ENCODE results near the gene TMCC1. TPM values are rescaled to one million over a fixed set of nuclear protein-coding genes. Genes with fewer than 3 reads are reported as not detected.

TMCC1 gene
- total RNA-seq, 2 donors from 2014 or later, result 41.0 to 51.1 TPM

DNA sequence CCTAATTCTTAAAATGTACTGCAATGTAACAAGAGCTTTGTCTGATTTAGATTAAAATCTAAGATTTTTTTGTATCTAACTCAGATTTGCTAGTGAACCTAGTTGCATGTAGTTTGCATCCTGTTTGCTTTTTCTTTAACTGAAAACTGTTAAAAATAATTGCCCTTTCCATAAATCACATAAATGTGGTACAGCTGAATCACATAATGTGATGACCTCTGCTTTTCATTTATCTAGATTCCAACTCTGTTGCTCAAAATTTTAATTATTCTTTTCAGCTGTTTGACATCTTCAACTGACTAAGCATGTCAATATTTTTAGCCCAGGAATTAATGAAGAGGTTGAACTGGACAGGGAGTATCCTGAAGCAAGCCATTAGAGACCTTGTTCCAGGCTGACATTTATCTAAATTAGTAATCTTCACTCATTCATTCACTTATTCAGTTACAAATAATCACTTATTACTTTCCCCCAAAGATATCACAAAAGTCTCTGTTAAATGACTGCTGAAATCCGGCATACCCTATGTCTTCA, 185.1 kb downstream of the TMCC1 start:
- H3K27ac Mint-ChIP-seq, result no peak overlapping the region
- peaks cover 2% of the 10 kb centered on the region for H3K9me3 Mint-ChIP-seq
- Histone ChIP-seq H3K36me3 (ENCODE audit: control insufficient read depth, insufficient read depth, low read length) (no peaks in the 10 kb centered on the region), H3K27me3 (ENCODE audit: control insufficient read depth, insufficient read depth, low read length, poor library complexity, severe bottlenecking) (no peaks in the 10 kb centered on the region), H3K27ac (ENCODE audit: low read depth, low read length) (no peak overlapping the region), H3K4me1 (ENCODE audit: control insufficient read depth, insufficient read depth, low read length) (no peaks in the 10 kb centered on the region), H3K9ac (ENCODE audit: extremely low read depth, low read length, poor library complexity, severe bottlenecking) (no peak overlapping the region), H3K9me3 (ENCODE audit: control insufficient read depth, low read length) (no peaks in the 10 kb centered on the region), H3K4me3 (ENCODE audit: low read length) (no peak overlapping the region)
- H3K4me3 Mint-ChIP-seq, result no peak overlapping the region
- no peak for DNase-seq
- H3K36me3 Mint-ChIP-seq (ENCODE audit: low read depth), result peaks cover 6% of the 10 kb centered on the region
- WGBS, 2 experiments (ENCODE audit: insufficient coverage in 1 of 2, insufficient read length in 1 of 2), result 92 to 100% methylated on average over 1 of the region's 1 CpG
- H3K4me1 Mint-ChIP-seq, result peaks cover 7% of the 10 kb centered on the region
- H3K27me3 Mint-ChIP-seq (ENCODE audit: insufficient read depth), result no peaks in the 10 kb centered on the region
- TF ChIP-seq, protein P1, sequence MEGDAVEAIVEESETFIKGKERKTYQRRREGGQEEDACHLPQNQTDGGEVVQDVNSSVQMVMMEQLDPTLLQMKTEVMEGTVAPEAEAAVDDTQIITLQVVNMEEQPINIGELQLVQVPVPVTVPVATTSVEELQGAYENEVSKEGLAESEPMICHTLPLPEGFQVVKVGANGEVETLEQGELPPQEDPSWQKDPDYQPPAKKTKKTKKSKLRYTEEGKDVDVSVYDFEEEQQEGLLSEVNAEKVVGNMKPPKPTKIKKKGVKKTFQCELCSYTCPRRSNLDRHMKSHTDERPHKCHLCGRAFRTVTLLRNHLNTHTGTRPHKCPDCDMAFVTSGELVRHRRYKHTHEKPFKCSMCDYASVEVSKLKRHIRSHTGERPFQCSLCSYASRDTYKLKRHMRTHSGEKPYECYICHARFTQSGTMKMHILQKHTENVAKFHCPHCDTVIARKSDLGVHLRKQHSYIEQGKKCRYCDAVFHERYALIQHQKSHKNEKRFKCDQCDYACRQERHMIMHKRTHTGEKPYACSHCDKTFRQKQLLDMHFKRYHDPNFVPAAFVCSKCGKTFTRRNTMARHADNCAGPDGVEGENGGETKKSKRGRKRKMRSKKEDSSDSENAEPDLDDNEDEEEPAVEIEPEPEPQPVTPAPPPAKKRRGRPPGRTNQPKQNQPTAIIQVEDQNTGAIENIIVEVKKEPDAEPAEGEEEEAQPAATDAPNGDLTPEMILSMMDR (conservative IDR thresholded peaks at IDR 0.05), result no peak

DNA sequence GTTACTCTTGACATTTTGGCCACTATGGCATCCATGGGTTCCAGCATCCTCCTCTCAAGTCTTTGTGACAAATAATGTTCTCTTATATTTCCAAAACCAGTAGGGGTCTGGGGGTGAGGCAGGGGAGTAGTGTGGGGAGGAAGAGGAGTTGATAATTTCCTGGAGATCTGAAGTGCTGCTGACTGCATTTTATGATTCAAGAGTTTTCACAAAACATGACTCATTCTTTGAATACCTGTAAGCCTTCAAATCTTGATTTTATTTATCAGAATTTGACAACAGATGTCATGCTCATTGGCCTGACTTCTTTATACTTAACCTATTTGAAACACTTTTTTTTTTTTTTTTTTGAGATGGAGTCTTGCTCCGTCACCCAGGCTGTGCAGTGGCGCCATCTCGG, 188.2 kb downstream of the TMCC1 start:
- Histone ChIP-seq H3K36me3 (ENCODE audit: control insufficient read depth, insufficient read depth, low read length) (no peaks in the 10 kb centered on the region), H3K4me1 (ENCODE audit: control insufficient read depth, insufficient read depth, low read length) (peaks cover 3% of the 10 kb centered on the region), H3K9me3 (ENCODE audit: control insufficient read depth, low read length) (no peaks in the 10 kb centered on the region), H3K4me3 (ENCODE audit: low read length) (no peak overlapping the region), H3K27ac (ENCODE audit: low read depth, low read length) (no peak overlapping the region), H3K27me3 (ENCODE audit: control insufficient read depth, insufficient read depth, low read length, poor library complexity, severe bottlenecking) (no peaks in the 10 kb centered on the region), H3K9ac (ENCODE audit: extremely low read depth, low read length, poor library complexity, severe bottlenecking) (no peak overlapping the region)
- Mint-ChIP-seq H3K36me3 (ENCODE audit: low read depth) (peaks cover 6% of the 10 kb centered on the region), H3K4me1 (peaks cover 26% of the 10 kb centered on the region), H3K27ac (no peak overlapping the region), H3K27me3 (ENCODE audit: insufficient read depth) (no peaks in the 10 kb centered on the region), H3K4me3 (no peak overlapping the region), H3K9me3 (peaks cover 2% of the 10 kb centered on the region)
- no peak for DNase-seq
- WGBS, 2 experiments (ENCODE audit: insufficient coverage in 1 of 2, insufficient read length in 1 of 2), result 94 to 100% methylated on average over 2 to 3 of the region's 3 CpGs
- TF ChIP-seq, protein P1 (conservative IDR thresholded peaks at IDR 0.05), result no peak

DNA sequence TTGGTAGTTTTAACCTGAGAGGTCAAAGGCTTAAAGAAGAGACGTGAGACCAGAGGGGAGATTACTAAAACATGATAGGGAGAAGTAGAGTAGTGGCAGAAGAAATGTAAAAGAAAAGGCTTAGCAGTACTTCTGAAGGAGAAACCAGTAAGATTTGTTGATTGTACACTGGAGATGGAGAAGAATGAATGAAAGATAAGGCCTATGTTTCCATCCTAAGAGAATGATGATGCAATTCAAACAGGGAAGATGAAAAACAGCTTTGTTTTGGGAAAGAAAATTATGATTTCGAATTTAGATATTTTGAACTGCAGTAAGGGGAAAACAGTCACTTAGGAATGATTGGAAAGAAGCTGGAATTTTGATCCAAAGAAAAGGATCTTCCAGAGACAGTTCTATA, 189.6 kb downstream of the TMCC1 start:
- Histone ChIP-seq H3K27me3 (ENCODE audit: control insufficient read depth, insufficient read depth, low read length, poor library complexity, severe bottlenecking) (no peaks in the 10 kb centered on the region), H3K9me3 (ENCODE audit: control insufficient read depth, low read length) (peaks cover under 1% of the 10 kb centered on the region), H3K27ac (ENCODE audit: low read depth, low read length) (no peak overlapping the region), H3K36me3 (ENCODE audit: control insufficient read depth, insufficient read depth, low read length) (no peaks in the 10 kb centered on the region), H3K9ac (ENCODE audit: extremely low read depth, low read length, poor library complexity, severe bottlenecking) (no peak overlapping the region), H3K4me3 (ENCODE audit: low read length) (no peak overlapping the region), H3K4me1 (ENCODE audit: control insufficient read depth, insufficient read depth, low read length) (peaks cover 9% of the 10 kb centered on the region)
- H3K36me3 Mint-ChIP-seq (ENCODE audit: low read depth), result peaks cover 4% of the 10 kb centered on the region
- H3K27me3 Mint-ChIP-seq (ENCODE audit: insufficient read depth), result no peaks in the 10 kb centered on the region
- peaks cover 2% of the 10 kb centered on the region for H3K9me3 Mint-ChIP-seq
- DNase-seq, result no peak
- H3K27ac Mint-ChIP-seq, result no peak overlapping the region
- TF ChIP-seq, protein P1 (conservative IDR thresholded peaks at IDR 0.05), result no peak
- WGBS, 2 experiments (ENCODE audit: insufficient coverage in 1 of 2, insufficient read length in 1 of 2), result 70 to 85% methylated on average over 2 of the region's 2 CpGs
- H3K4me1 Mint-ChIP-seq, result peaks cover 37% of the 10 kb centered on the region
- H3K4me3 Mint-ChIP-seq, result no peak overlapping the region

Measured in endodermal cell (in vitro differentiated cells).